Central memory CD8-positive, alpha-beta T cell (primary cell): ENCODE measurements around the gene USP48.

ENCODE experiments used
- ATAC-seq: fragments of 150-1000 bp; cut with Tn5 transposase; replicated peaks from 2 replicates; pipeline ENCODE4 v1.10.0; 2022; ENCODE audit warnings: mild to moderate bottlenecking, moderate FRiP score, moderate number of reproducible peaks; ENCODE audit not compliant: poor library complexity, severe bottlenecking; ENCODE audit errors: extremely low read depth
- DNase-seq, 2 donors: peaks; one replicate each; pipeline ENCODE4 v3.0.0; 2021; ENCODE audit warnings: low spot score in 2 of 2
- H3K27ac Mint-ChIP-seq: one replicate; pipeline ENCODE4 v1.8.0; 2022; ENCODE audit warnings: low read depth, mild to moderate bottlenecking, moderate library complexity, mixed read lengths
- H3K27me3 Mint-ChIP-seq: one replicate; pipeline ENCODE4 v1.8.0; 2022; ENCODE audit warnings: mixed read lengths
- H3K36me3 Mint-ChIP-seq: one replicate; pipeline ENCODE4 v1.8.0; 2022; ENCODE audit warnings: mild to moderate bottlenecking, moderate library complexity, mixed read lengths; ENCODE audit not compliant: insufficient read depth
- H3K4me1 Mint-ChIP-seq: one replicate; pipeline ENCODE4 v1.8.0; 2022; ENCODE audit warnings: mixed read lengths
- H3K4me3 Mint-ChIP-seq: one replicate; pipeline ENCODE4 v1.8.0; 2022; ENCODE audit warnings: mild to moderate bottlenecking, moderate library complexity, mixed read lengths
- H3K9me3 Mint-ChIP-seq: one replicate; pipeline ENCODE4 v1.8.0; 2022; ENCODE audit warnings: mixed read lengths

Gene USP48

GRCh38 chr1:21664806-21665588 is 118.0 kb downstream of the USP48 start:
- H3K9me3 Mint-ChIP-seq = no peaks in the 10 kb centered on the region
- H3K4me3 Mint-ChIP-seq = no peak overlapping the region
- peaks cover 4% of the 10 kb centered on the region for H3K36me3 Mint-ChIP-seq
- peaks cover 81% of the 10 kb centered on the region for H3K27me3 Mint-ChIP-seq
- no peak overlapping the region for H3K27ac Mint-ChIP-seq
- ATAC-seq (no peak), DNase-seq (no peak)
- H3K4me1 Mint-ChIP-seq = peaks cover under 1% of the 10 kb centered on the region

DNA sequence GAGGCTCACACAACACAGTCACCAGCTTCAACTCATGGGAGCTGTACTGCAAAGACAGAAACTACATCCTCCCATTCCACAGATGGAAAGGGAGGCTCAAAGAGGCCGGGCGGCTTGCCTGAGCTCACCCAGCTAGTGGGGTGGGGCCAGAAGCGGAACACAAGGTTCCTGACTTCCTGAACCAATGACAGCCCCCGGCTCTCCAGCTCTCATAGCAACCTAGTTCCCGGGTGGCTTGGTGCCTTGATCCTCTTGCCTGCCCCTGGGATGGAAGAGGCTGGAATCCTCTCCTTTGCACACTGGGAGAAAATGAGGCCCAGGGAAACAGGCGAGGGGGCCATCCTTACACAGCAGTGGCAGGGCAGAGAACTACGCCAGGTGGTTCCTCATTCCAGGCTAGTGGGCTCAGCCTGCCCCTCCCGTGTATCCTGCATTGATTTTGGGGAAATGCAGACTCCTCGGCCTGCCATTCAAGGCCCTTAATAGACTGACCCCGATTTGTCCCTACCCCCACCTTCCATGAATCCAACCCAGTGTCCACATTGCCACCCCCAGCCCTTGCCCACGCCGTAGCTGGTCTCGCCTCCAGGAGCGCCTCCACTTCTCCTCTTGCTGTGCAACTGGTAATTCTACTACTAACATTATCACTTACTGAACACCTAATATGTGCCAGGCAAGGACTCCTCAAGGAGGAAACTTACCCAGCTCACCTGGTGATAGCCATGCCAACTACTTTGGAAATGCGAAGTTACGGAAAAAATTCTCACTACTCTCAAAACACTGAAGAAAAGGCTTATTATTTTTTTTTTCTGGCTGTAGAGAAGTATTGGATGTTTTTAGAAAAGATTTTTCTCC is 118.8 kb downstream of the USP48 start:
- no peak for DNase-seq
- Mint-ChIP-seq H3K36me3 (peaks cover 5% of the 10 kb centered on the region), H3K9me3 (no peaks in the 10 kb centered on the region), H3K27ac (no peak overlapping the region), H3K4me1 (peaks cover 8% of the 10 kb centered on the region), H3K4me3 (no peak overlapping the region), H3K27me3 (peaks cover 81% of the 10 kb centered on the region)
- ATAC-seq = no peak

DNA sequence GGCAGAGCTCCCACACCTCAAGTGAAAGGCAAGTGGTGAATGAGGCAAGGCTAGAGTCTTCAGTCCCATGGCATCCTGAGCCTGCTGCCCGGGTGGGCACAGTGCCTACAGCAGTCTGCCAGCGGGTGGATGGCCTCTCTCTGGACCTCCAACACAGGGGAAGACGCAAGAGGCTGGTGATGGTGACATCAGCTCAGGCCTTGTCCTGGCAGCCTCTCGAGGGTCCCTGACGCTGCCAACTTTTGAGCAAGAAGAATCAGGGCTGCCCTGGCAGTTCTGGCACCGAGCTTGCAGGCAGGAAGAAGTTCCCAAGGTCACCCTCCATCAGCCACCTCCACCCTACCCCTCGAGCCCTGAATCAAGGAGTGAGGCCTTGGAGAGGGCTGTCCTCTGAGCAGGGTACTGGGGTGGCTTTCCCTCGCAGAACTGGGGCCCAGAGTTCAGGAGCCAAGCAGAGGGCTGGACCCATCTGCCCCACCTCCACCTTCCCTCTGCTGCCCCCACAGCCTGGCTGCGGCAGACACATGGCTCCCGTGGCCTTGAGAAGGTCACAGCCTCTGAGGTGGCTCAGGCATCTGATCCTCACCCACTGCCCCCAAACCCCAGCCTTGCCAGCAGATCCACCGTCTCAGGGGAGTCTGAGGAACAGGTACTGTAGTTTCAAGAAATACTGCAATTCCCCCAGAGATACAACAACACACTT is 119.5 kb downstream of the USP48 start:
- peaks cover 8% of the 10 kb centered on the region for H3K4me1 Mint-ChIP-seq
- DNase-seq = no peak
- peaks cover 9% of the 10 kb centered on the region for H3K36me3 Mint-ChIP-seq
- no peak overlapping the region for H3K4me3 Mint-ChIP-seq
- H3K9me3 Mint-ChIP-seq = no peaks in the 10 kb centered on the region
- no peak overlapping the region for H3K27ac Mint-ChIP-seq
- H3K27me3 Mint-ChIP-seq = peaks cover 80% of the 10 kb centered on the region
- ATAC-seq = no peak

- H3K4me3 Mint-ChIP-seq = no peak overlapping the region
- no peak for DNase-seq
- peaks cover 8% of the 10 kb centered on the region for H3K4me1 Mint-ChIP-seq
- no peak overlapping the region for H3K27ac Mint-ChIP-seq
- peaks cover 9% of the 10 kb centered on the region for H3K36me3 Mint-ChIP-seq
- H3K27me3 Mint-ChIP-seq = peaks cover 72% of the 10 kb centered on the region
- no peak for ATAC-seq
- H3K9me3 Mint-ChIP-seq = no peaks in the 10 kb centered on the region
These were observed 120.3 kb downstream of the USP48 start for GRCh38 chr1:21662426-21663247.

DNA sequence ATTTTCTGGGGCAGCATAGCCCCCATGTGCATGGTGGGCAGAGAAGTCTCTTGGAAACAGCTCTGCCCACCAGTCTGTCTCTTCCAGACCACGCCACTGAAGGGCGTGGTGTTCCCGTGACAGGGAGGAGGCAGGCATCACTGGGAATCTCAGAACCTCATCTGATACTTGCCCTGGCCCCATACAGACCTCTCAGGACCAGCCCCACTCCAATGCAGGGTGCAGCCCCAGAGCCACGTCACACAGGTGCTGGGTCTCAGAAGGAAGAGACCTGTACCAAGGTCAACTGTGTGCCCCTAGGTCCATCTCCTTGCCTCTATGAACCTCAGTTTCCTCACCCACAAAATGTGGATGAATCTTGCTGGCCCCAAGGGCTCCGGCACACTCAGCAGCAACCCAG is 121.1 kb downstream of the USP48 start:
- Mint-ChIP-seq H3K4me3 (no peak overlapping the region), H3K27me3 (peaks cover 64% of the 10 kb centered on the region), H3K36me3 (peaks cover 9% of the 10 kb centered on the region), H3K27ac (no peak overlapping the region), H3K4me1 (peaks cover 8% of the 10 kb centered on the region), H3K9me3 (no peaks in the 10 kb centered on the region)
- no peak for ATAC-seq
- no peak for DNase-seq

GRCh38 chr1:21659924-21660326 is 123.0 kb downstream of the USP48 start:
- ATAC-seq (no peak), DNase-seq (no peak)
- Mint-ChIP-seq H3K9me3 (no peaks in the 10 kb centered on the region), H3K36me3 (peaks cover 12% of the 10 kb centered on the region), H3K4me3 (peak overlapping the region; percentile 51), H3K4me1 (peaks cover 8% of the 10 kb centered on the region), H3K27me3 (peaks cover 45% of the 10 kb centered on the region), H3K27ac (no peak overlapping the region)

DNA sequence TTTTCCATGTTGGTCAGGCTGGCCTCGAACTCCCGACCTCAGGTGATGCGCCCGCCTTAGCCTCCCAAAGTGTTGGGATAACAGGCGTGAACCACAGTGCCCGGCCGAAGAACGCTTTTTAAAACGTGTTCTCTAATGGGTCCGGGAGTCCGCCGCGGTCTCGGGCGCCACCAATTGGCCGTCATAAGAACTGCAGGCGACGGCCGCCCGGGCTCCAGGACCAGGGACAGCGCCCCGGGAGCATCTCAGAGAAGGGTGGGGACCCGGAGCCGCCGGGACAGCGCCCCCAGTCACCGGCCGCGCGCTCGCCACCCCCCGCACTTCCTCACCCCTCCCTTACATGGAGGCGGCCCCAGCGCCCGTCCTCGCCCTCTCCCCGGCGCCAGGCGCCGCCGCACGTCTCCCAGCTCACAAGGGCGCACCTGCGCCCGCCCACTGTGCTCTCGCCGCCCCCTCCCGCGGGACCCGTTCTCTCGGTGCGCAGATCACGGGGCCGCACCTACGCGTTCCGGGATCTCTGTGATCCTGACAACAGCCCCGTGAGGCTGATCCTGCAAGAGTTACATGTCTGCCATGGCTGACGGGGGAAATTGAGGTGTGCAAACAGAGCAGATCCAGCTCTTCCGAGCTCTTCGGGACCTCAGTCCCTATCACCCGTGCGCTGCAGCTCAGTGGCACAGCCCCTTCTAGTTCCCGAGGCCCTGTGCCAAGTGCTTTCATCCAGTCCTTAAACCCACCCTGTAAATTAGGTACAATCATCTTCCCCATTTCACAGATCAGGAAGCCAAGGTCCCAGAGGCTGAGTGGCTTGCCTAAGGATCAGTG is 123.6 kb downstream of the USP48 start:
- Mint-ChIP-seq H3K27ac (no peak overlapping the region), H3K4me3 (peak overlapping the region; percentile 51), H3K36me3 (peaks cover 12% of the 10 kb centered on the region), H3K4me1 (peaks cover 8% of the 10 kb centered on the region), H3K27me3 (peaks cover 39% of the 10 kb centered on the region), H3K9me3 (no peaks in the 10 kb centered on the region)
- ATAC-seq = peak; percentile 96
- peak; percentile 79 to 90 for DNase-seq

- no peak overlapping the region for H3K4me3 Mint-ChIP-seq
- no peak overlapping the region for H3K27ac Mint-ChIP-seq
- no peak for ATAC-seq
- DNase-seq = no peak
- H3K36me3 Mint-ChIP-seq = peaks cover 12% of the 10 kb centered on the region
- peaks cover 9% of the 10 kb centered on the region for H3K4me1 Mint-ChIP-seq
- H3K27me3 Mint-ChIP-seq = peaks cover 26% of the 10 kb centered on the region
- no peaks in the 10 kb centered on the region for H3K9me3 Mint-ChIP-seq
These were observed 125.3 kb downstream of the USP48 start for GRCh38 chr1:21657456-21658190.

DNA sequence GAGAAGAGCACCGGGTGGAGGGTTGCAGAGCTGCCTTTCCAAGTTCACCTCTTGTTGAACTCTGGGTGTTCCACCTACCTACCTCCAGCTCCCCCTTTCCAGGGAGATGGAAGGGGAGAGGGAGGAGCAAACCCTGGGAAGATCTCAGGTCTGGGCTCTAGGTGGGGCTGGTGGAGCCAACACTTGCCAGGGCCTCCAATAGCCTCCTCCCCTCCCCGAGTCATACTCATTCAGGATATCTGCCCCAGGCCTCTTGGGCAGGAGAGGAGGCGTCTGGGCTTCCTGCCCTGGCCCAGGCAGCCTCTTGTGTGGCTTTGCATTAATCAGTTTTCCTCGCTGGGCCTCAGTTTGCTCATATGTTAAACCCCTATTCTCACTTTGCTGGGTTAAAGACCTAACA is 127.2 kb downstream of the USP48 start:
- DNase-seq = no peak
- peaks cover 22% of the 10 kb centered on the region for H3K4me1 Mint-ChIP-seq
- no peak for ATAC-seq
- H3K27ac Mint-ChIP-seq = no peak overlapping the region
- H3K9me3 Mint-ChIP-seq = no peaks in the 10 kb centered on the region
- peaks cover 11% of the 10 kb centered on the region for H3K36me3 Mint-ChIP-seq
- no peak overlapping the region for H3K4me3 Mint-ChIP-seq
- H3K27me3 Mint-ChIP-seq = peaks cover 13% of the 10 kb centered on the region

DNA sequence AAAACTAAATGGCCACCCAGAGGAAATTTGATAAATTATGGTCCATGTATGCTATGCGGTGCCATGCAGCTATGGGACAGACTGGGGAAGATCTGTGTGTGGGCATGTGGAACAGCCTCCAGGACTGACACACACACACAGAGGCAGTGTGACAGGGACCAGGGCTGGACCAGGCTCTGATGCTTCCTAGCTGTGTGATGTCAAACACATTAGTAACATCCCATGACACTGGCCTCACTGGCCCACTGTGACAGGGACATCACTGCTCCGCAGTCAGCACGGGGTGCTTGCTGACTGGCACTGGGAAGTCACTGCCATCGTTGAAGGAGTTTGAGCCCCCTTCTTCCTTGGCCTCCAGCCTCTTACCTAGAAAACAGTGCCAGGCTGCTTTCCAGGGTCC is 127.7 kb downstream of the USP48 start:
- no peak overlapping the region for H3K27ac Mint-ChIP-seq
- peaks cover 22% of the 10 kb centered on the region for H3K4me1 Mint-ChIP-seq
- DNase-seq (no peak), ATAC-seq (no peak)
- H3K27me3 Mint-ChIP-seq = peaks cover 10% of the 10 kb centered on the region
- H3K9me3 Mint-ChIP-seq = no peaks in the 10 kb centered on the region
- H3K4me3 Mint-ChIP-seq = no peak overlapping the region
- H3K36me3 Mint-ChIP-seq = peaks cover 10% of the 10 kb centered on the region

DNA sequence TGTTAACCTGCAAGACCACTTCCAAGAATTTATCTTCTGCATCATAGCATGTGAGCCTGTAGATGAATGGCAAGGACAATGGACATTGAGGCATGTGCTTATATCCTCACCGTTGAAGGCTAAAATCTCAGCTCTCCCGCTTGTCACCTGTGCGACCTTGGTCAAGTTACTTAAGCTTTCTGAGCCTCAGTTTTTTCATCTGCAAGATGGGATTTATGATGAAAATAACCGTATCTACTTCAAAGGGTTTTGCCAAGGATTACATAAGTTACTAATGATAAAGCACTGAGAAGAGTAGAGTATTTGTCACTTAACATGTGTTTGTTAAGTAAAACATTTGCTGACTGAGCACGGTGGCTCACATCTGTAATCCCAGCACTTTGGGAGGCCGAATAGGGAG is 128.7 kb downstream of the USP48 start:
- Mint-ChIP-seq H3K4me3 (no peak overlapping the region), H3K36me3 (peaks cover 7% of the 10 kb centered on the region), H3K27me3 (peaks cover 13% of the 10 kb centered on the region), H3K27ac (no peak overlapping the region), H3K4me1 (peaks cover 15% of the 10 kb centered on the region), H3K9me3 (no peaks in the 10 kb centered on the region)
- no peak for ATAC-seq
- DNase-seq = no peak
